ENCODE results near the gene NUP160.

- TF ChIP-seq EP300 (IDR thresholded peaks at IDR 0.05), result no peak
- TF ChIP-seq CTCF (IDR thresholded peaks at IDR 0.05), result no peak
- no peak for TF ChIP-seq POLR2A (IDR thresholded peaks at IDR 0.05)
These were observed 115.9 kb downstream of the NUP160 start for GRCh38 chr11:47732271-47732670.
